WI38 (cell line): ENCODE data around the gene ANKRD17.
"Not testable (repeated sequence)": the region's sequence is repeated elsewhere in the genome, so short reads cannot be mapped to it uniquely, and the experiment has no call there.

ENCODE experiments used
- H3K4me3 ChIP-seq: 2 replicates; pipeline ENCODE4 v1.5.1; 2011; ENCODE audit warnings: low read depth, mild to moderate bottlenecking, control low read depth, low read length
- CTCF ChIP-seq: IDR thresholded peaks from 2 replicates; pipeline ENCODE4 v1.5.1; 2012; ENCODE audit warnings: low read depth, mild to moderate bottlenecking, control low read depth, low read length

The ANKRD17 gene

GRCh38 chr4:73257651-73258435 lies 755 bp downstream of the ANKRD17 start:
- TF ChIP-seq CTCF, result no peak
- H3K4me3 ChIP-seq, result peak overlapping the region; percentile 92

- peak; percentile 77 for TF ChIP-seq CTCF
- peak overlapping the region; percentile 92 for H3K4me3 ChIP-seq
Measured at GRCh38 chr4:73257234-73257633, 1.4 kb downstream of the ANKRD17 start.

GRCh38 chr4:73255847-73256246 lies 2.8 kb downstream of the ANKRD17 start:
- not testable (repeated sequence) for H3K4me3 ChIP-seq

- no peak for TF ChIP-seq CTCF
- H3K4me3 ChIP-seq, result no peak overlapping the region
Measured at GRCh38 chr4:73252001-73252400, 6.6 kb downstream of the ANKRD17 start.

- TF ChIP-seq CTCF, result no peak
Measured at GRCh38 chr4:73251384-73251783, 7.2 kb downstream of the ANKRD17 start.

GRCh38 chr4:73250642-73251041 lies 8.0 kb downstream of the ANKRD17 start:
- no peak for TF ChIP-seq CTCF

More at GRCh38 chr4:73251384-73251783, 7.2 kb downstream of the ANKRD17 start:
- no peak overlapping the region for H3K4me3 ChIP-seq

GRCh38 chr4:73248821-73249220 lies 9.8 kb downstream of the ANKRD17 start:
- H3K4me3 ChIP-seq, result no peak overlapping the region
- no peak for TF ChIP-seq CTCF

More at GRCh38 chr4:73250642-73251041, 8.0 kb downstream of the ANKRD17 start:
- no peak overlapping the region for H3K4me3 ChIP-seq

- TF ChIP-seq CTCF, result no peak
- H3K4me3 ChIP-seq, result no peak overlapping the region
Measured at GRCh38 chr4:73248416-73248815, 10.2 kb downstream of the ANKRD17 start.
